ENCODE data around the gene SERPINE2.

The SERPINE2 gene

DNA sequence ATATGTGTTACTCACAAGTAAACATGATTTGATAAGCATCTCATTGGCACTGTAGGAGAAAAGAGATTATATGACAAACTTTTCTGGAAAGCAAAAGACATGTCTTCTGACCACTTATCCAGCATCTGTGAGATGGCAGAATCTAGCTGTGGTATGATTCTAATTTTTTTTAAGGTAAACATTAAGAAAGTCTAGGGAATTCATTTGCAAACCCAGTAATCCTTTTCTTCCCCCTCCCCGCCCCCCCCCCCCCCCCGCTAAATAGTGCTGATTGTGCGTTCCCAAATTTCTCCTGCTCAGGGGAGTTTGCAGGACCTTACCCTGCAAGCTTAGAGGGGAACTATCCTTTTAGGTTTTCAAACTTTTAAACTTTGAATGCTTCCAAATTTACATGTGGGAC, 69.8 kb downstream of the SERPINE2 start:
- Histone ChIP-seq H3K4me1 (ENCODE audit: insufficient read depth, low read length) (no peaks in the 10 kb centered on the region), H3K36me3 (ENCODE audit: insufficient read depth, low read length) (no peaks in the 10 kb centered on the region), H3K9ac (ENCODE audit: low read depth, low read length) (no peak overlapping the region), H3K9me3 (ENCODE audit: control insufficient read depth, insufficient read depth, low read length) (no peaks in the 10 kb centered on the region)

GRCh38 chr2:223967981-223968380, 71.1 kb downstream of the SERPINE2 start:
- peaks cover 5% of the 10 kb centered on the region; the same call in 1 of the 2 replicates for H3K36me3 ChIP-seq (ENCODE audit: insufficient read depth, low read length)
- H3K9me3 ChIP-seq (ENCODE audit: control insufficient read depth, insufficient read depth, low read length) = no peaks in the 10 kb centered on the region
- H3K9ac ChIP-seq (ENCODE audit: low read depth, low read length) = no peak overlapping the region
- no peaks in the 10 kb centered on the region for H3K4me1 ChIP-seq (ENCODE audit: insufficient read depth, low read length)

DNA sequence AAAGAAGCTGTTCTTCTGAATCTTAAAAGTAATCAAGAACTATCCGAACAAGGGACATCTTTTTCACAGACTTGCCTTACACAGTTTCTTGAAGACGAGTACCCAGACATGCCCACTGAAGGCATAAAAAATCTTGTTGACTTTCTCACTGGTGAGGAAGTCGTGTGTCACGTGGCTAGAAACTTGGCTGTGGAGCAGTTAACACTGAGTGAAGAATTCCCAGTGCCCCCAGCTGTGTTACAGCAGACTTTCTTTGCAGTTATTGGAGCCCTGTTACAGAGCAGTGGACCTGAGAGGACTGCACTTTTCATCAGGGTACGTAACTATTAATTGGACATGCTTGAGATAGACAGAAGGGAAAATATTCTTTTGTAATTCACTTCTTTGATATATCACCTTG, 79.4 kb downstream of the SERPINE2 start:
- Histone ChIP-seq H3K9ac (ENCODE audit: low read depth, low read length) (no peak overlapping the region), H3K36me3 (ENCODE audit: insufficient read depth, low read length) (peaks cover 11% of the 10 kb centered on the region; the same call in 1 of the 2 replicates), H3K4me1 (ENCODE audit: insufficient read depth, low read length) (peaks cover 24% of the 10 kb centered on the region), H3K9me3 (ENCODE audit: control insufficient read depth, insufficient read depth, low read length) (no peaks in the 10 kb centered on the region)

GRCh38 chr2:223957092-223957851, 81.8 kb downstream of the SERPINE2 start, which contains the start of gene MRPL44:
TSS of gene MRPL44 (plus strand) at chr2:223957463. CDS start at chr2:223957473, 10 bp downstream.
- peak within 1 kb of the TSS; percentile 99 for H3K9ac ChIP-seq (ENCODE audit: low read depth, low read length)
- H3K4me1 ChIP-seq (ENCODE audit: insufficient read depth, low read length) = peaks cover 30% of the 10 kb centered on the region
- 0 out of 2 replicates have a peak, but pooled peaks cover 7% of the 10 kb centered on the region for H3K36me3 ChIP-seq (ENCODE audit: insufficient read depth, low read length)
- no peaks in the 10 kb centered on the region for H3K9me3 ChIP-seq (ENCODE audit: control insufficient read depth, insufficient read depth, low read length)

DNA sequence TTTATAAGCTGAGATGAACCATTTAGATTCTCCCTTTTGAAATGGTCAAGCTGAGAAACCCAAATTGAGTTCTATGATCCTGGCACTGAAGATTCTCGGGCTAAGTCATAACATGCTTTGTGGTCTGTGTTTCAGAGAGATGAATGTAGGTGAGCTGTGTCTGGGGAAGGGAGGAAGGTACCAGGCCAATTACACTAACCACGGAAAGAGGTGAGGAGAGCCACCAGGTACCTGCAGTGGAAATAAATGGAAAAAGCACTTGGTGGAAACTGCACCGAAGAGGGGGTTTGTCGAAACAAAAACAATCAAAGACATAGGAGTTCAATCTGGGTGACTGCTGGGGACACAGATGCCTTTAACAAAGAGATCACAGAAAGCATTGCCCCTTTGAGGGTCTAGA, 82.8 kb downstream of the SERPINE2 start:
- Histone ChIP-seq H3K4me1 (ENCODE audit: insufficient read depth, low read length) (peaks cover 32% of the 10 kb centered on the region), H3K9ac (ENCODE audit: low read depth, low read length) (0 out of 2 replicates have a peak overlapping the region, but pooled peaks have one; percentile 36), H3K36me3 (ENCODE audit: insufficient read depth, low read length) (0 out of 2 replicates have a peak, but pooled peaks cover 7% of the 10 kb centered on the region), H3K9me3 (ENCODE audit: control insufficient read depth, insufficient read depth, low read length) (no peaks in the 10 kb centered on the region)

DNA sequence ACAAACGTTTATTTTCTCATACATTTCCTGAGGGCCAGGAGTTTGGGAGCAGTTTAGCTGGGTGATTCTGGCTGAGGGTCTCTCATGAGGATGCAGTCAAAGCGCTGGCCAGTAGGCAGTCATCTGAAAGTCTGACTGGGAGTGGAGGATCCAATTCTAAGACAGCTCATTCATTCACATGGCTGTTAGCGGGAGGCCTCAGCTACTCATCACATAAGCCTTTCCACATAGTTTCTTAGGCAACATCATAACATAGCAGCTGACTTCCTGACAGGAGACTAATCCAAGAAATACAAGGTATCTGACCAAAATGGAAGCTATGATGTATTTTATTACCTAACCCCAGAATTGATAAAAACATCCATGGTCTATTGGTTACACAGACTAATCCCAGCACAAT, 84.7 kb downstream of the SERPINE2 start:
- H3K4me1 ChIP-seq (ENCODE audit: insufficient read depth, low read length) = peaks cover 33% of the 10 kb centered on the region
- no peak overlapping the region for H3K9ac ChIP-seq (ENCODE audit: low read depth, low read length)
- no peaks in the 10 kb centered on the region for H3K9me3 ChIP-seq (ENCODE audit: control insufficient read depth, insufficient read depth, low read length)
- H3K36me3 ChIP-seq (ENCODE audit: insufficient read depth, low read length) = no peaks in the 10 kb centered on the region

- peaks cover 35% of the 10 kb centered on the region for H3K4me1 ChIP-seq (ENCODE audit: insufficient read depth, low read length)
- H3K9ac ChIP-seq (ENCODE audit: low read depth, low read length) = no peak overlapping the region
- no peaks in the 10 kb centered on the region for H3K9me3 ChIP-seq (ENCODE audit: control insufficient read depth, insufficient read depth, low read length)
- H3K36me3 ChIP-seq (ENCODE audit: insufficient read depth, low read length) = no peaks in the 10 kb centered on the region
These were observed 86.7 kb downstream of the SERPINE2 start for GRCh38 chr2:223952280-223952968.

GRCh38 chr2:223950448-223951347, 88.4 kb downstream of the SERPINE2 start:
- Histone ChIP-seq H3K4me1 (ENCODE audit: insufficient read depth, low read length) (peaks cover 31% of the 10 kb centered on the region), H3K9me3 (ENCODE audit: control insufficient read depth, insufficient read depth, low read length) (no peaks in the 10 kb centered on the region), H3K36me3 (ENCODE audit: insufficient read depth, low read length) (no peaks in the 10 kb centered on the region), H3K9ac (ENCODE audit: low read depth, low read length) (no peak overlapping the region)

GRCh38 chr2:223949241-223949840, 89.7 kb downstream of the SERPINE2 start:
- Histone ChIP-seq H3K4me1 (ENCODE audit: insufficient read depth, low read length) (peaks cover 31% of the 10 kb centered on the region), H3K9ac (ENCODE audit: low read depth, low read length) (no peak overlapping the region; the same call in 1 of the 2 replicates), H3K36me3 (ENCODE audit: insufficient read depth, low read length) (no peaks in the 10 kb centered on the region), H3K9me3 (ENCODE audit: control insufficient read depth, insufficient read depth, low read length) (no peaks in the 10 kb centered on the region)

GRCh38 chr2:223947711-223948205, 91.3 kb downstream of the SERPINE2 start:
- H3K9ac ChIP-seq (ENCODE audit: low read depth, low read length) = no peak overlapping the region
- H3K9me3 ChIP-seq (ENCODE audit: control insufficient read depth, insufficient read depth, low read length) = no peaks in the 10 kb centered on the region
- H3K4me1 ChIP-seq (ENCODE audit: insufficient read depth, low read length) = peaks cover 25% of the 10 kb centered on the region
- H3K36me3 ChIP-seq (ENCODE audit: insufficient read depth, low read length) = no peaks in the 10 kb centered on the region

DNA sequence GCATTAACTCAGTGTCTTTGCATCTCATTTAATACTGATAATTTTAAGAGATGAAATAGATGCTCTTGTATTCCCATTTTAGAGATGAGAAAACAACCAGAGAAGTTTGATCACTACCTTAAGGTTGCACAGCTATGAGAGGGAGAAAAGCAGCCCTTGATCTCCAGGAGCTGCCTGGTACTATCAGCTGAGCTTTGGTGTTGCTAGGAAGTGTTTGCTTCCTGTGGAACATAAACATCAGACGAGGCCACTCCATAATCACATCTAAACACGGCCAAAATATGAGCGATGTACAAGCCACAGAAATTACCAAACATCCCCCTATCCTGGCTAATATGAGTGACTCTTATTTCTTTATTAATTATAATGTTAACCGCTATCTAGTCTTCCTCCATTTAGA, 93.3 kb downstream of the SERPINE2 start:
- Histone ChIP-seq H3K9ac (ENCODE audit: low read depth, low read length) (no peak overlapping the region), H3K36me3 (ENCODE audit: insufficient read depth, low read length) (no peaks in the 10 kb centered on the region), H3K4me1 (ENCODE audit: insufficient read depth, low read length) (peaks cover 17% of the 10 kb centered on the region), H3K9me3 (ENCODE audit: control insufficient read depth, insufficient read depth, low read length) (no peaks in the 10 kb centered on the region)

- Histone ChIP-seq H3K36me3 (ENCODE audit: insufficient read depth, low read length) (no peaks in the 10 kb centered on the region), H3K9me3 (ENCODE audit: control insufficient read depth, insufficient read depth, low read length) (no peaks in the 10 kb centered on the region), H3K4me1 (ENCODE audit: insufficient read depth, low read length) (peaks cover 8% of the 10 kb centered on the region), H3K9ac (ENCODE audit: low read depth, low read length) (peak within 1 kb of the TSS; percentile 87)
These were observed 94.2 kb downstream of the SERPINE2 start, which contains the start of gene WDFY1 for GRCh38 chr2:223944703-223945531. TSS of gene WDFY1 (minus strand) at chr2:223945335. CDS start at chr2:223945284, 51 bp downstream.

- no peaks in the 10 kb centered on the region for H3K9me3 ChIP-seq (ENCODE audit: control insufficient read depth, insufficient read depth, low read length)
- H3K4me1 ChIP-seq (ENCODE audit: insufficient read depth, low read length) = peaks cover 6% of the 10 kb centered on the region
These were observed 94.9 kb downstream of the SERPINE2 start for GRCh38 chr2:223944166-223944702.

More at GRCh38 chr2:223944166-223944702, 94.9 kb downstream of the SERPINE2 start:
- no peaks in the 10 kb centered on the region for H3K36me3 ChIP-seq (ENCODE audit: insufficient read depth, low read length)
- peak overlapping the region; percentile 87 for H3K9ac ChIP-seq (ENCODE audit: low read depth, low read length)

Measured in ES-I3 (cell line).